Hindlimb muscle (tissue), 1 donor: Measurements from ENCODE around the gene SALL4. TPM values are rescaled to one million over a fixed set of nuclear protein-coding genes. Genes with fewer than 3 reads are reported as not detected.
"Not testable (repeated sequence)": the region's sequence is repeated elsewhere in the genome, so short reads cannot be mapped to it uniquely, and the experiment has no call there.

Source experiments
- DNase-seq: peaks from one replicate; pipeline ENCODE4 v3.0.0-alpha.2; 2013
- polyA plus RNA-seq: library from polyadenylated mRNA; unstranded; fragments of 120-200 nt; gene quantifications from one replicate; pipeline ENCODE4 v1.2.1, GENCODE V29; 2013; ENCODE audit not compliant: insufficient read length

The SALL4 gene
- polyA plus RNA-seq, 1 donor, result 1.0 TPM

DNA sequence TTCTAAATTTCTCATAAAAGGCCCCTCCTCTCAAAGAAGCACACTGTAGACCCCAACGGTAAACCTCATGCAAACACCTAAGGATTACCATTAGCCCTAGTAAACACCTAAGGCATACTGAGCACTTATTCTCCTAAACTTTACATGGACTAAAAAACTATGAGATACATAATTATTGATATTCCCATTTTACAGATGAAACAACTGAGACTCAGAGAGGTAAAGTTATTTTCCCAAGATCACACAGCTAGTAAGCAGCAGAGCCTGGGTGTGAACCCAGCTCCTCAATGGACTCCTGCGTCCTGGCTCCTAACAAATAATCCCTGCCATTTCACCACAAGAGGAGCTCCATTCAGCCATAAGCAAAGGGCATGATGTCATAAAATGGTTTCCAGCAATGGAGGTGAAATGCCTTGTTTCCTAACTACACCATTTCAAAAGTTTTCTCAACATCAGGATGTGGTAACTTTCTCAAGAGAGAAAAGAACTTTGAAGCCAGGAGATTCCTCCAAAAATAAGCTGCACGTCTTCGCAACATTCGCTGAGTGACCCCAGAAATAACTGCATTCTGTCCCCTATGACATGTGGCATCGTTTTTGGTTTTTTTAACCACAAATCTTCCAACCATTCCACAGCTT is 38.2 kb downstream of the SALL4 start:
- no peak for DNase-seq

GRCh38 chr20:51760905-51761546 is 41.3 kb downstream of the SALL4 start:
- no peak for DNase-seq

- no peak for DNase-seq
Measured at GRCh38 chr20:51759769-51760510, 42.4 kb downstream of the SALL4 start.

GRCh38 chr20:51758978-51759544 is 43.3 kb downstream of the SALL4 start:
- DNase-seq, result no peak

GRCh38 chr20:51757226-51757625 is 45.1 kb downstream of the SALL4 start:
- DNase-seq, result no peak

- DNase-seq, result no peak
Measured at GRCh38 chr20:51756653-51757052, 45.7 kb downstream of the SALL4 start.

- not testable (repeated sequence) for DNase-seq
Measured at GRCh38 chr20:51753220-51753619, 49.1 kb downstream of the SALL4 start.

- no peak for DNase-seq
Measured at GRCh38 chr20:51752343-51752951, 49.9 kb downstream of the SALL4 start.

- no peak for DNase-seq
Measured at GRCh38 chr20:51750770-51751388, 51.4 kb downstream of the SALL4 start.

DNA sequence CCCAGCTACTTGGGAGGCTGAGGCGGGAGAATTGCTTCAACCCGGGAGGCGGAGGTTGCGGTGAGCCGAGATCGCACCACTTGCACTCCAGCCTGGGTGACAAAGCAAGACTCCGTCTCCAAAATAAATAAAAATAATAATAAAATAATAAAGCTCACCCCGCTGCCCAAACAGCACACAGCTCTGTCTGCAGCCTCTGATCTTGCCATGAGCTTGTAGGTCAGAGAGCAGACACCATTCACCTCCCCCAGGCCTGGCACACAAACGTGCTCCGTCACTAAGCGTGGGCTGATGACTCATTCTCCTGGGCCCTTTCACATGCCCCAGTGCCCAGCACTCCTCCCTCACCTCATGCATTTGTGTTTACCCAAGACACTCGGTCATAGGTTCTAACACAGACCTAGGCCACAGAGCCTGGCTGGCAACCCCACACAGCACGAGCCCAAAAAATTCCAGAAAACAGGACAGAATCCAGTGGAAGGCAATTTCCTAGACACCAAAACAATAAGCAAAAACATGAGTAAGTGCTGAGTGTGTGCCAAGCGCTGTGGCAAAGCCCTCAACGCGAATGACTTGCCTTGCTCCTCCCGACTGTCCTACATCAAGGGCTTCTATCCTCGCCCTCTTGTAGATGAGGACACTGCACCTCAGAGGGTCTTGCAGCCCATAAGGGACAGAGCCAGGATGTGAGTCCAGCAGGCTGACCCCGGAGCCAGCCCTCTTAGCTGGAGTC is 52.1 kb downstream of the SALL4 start:
- DNase-seq, result no peak

- no peak for DNase-seq
Measured at GRCh38 chr20:51749674-51750036, 52.7 kb downstream of the SALL4 start.

DNA sequence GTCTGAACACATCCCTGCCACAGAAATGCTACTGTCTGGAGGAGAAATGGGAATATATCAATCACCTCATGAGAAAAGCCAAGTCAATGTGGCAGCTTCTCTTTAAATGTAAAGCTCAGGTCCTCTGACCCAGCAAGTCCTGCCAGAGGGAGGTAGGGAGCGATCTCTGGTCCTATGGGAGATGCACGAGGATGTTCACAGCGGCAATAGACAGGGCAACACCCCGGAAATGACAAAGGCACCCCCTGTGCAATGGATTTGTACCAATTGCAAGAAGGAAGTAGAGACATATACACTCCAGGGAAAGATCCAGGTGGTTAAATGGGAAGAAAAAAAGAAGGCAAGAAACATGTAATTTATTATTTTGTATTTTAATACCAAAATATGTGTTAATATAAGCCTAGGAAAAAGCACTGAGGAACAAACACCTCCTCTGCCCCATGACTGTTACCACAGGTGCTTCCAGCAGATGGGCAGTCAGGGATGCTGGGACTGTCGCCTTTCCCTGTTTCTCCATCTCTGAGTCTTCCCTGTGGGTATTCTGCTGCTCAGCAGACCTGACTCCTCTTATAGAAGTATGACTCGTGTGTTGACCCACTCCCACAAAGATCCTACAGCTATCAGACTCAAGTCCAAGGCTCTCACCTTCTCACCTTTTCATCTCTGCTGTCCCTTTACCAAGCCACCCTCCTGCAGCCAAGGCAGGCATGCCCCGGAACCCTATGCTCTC is 55.0 kb downstream of the SALL4 start:
- DNase-seq, result no peak

- no peak for DNase-seq
Measured at GRCh38 chr20:51745804-51746203, 56.5 kb downstream of the SALL4 start.

GRCh38 chr20:51740838-51741237 is 61.5 kb downstream of the SALL4 start:
- DNase-seq, result no peak

- DNase-seq, result not testable (repeated sequence)
Measured at GRCh38 chr20:51740308-51740707, 62.0 kb downstream of the SALL4 start.

DNA sequence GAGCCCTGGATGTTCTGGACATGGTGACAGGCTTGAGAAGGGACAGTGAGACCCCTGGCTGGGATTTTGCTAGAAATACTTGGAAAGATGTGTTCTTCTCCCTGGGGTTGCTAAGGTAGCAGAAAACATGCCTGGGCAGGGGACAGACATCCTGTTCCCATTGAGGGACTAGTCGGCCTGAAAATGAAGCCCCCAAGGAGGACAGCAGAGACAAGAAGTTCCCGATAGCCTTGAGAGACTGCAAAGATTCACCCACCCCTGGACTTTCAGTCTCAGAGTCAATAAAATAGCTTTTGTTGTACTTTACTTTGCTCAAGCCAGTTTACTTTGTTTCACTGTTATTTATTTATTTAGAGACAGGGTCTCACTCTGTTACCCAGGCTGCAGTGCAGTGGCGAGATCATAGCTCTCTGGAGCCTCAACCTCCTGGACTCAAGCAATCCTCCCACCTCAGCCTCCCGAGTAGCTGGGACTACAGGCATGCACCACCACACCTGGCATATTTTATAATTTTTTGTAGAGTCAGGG is 62.5 kb downstream of the SALL4 start:
- no peak for DNase-seq

- DNase-seq, result no peak
Measured at GRCh38 chr20:51738877-51739447, 63.4 kb downstream of the SALL4 start.

DNA sequence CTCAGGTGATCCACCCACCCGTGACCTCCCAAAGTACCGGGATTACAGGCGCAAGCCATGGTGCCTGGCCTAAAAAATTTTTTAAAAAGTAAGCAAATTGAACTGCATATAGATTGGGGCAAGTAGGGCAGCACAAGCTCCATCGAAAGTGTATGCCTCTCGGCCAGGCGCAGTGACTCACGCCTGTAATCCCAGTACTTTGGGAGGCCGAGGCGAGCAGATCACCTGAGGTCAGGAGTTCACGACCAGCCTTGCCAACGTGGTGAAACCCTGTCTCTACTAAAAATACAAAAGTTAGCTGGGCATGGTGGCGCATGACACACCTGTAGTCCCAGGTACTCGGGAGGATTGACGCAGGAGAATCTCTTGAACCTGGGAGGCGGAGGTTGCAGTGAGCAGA is 64.1 kb downstream of the SALL4 start:
- not testable (repeated sequence) for DNase-seq

DNA sequence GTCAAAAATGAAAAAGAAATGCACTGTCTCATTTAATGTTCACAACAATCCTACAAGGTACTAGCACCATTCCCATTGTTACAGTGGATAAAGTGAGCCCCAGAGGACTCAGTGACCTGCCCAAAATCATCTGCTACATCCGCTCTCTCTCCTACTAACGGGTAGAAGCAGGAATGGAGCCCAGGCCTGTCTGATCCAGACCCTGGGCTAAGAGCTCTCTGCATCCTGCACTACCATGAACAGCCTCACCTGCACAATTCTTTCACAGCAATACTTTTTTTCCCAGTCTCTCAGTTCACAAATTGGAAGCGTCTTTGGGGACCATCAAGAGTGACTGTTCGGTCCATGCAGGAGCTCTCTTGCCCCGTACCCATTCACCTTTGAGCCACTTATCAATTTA is 65.4 kb downstream of the SALL4 start:
- no peak for DNase-seq
